Sigmoid colon (tissue), 7 donors: ENCODE data around the gene ZNF644. TPM values are rescaled to one million over a fixed set of nuclear protein-coding genes. Genes with fewer than 3 reads are reported as not detected.

Experiments used
- DNase-seq: peaks from one replicate; pipeline ENCODE4 v3.0.0-alpha.2; 2019
- H3K27ac ChIP-seq, 4 donors: fragments of 200-600 bp; sonication (generic); one replicate each; pipeline ENCODE4 v1.5.1; 2016 to 2019; ENCODE audit warnings: mild to moderate bottlenecking in 1 of 4
- H3K27me3 ChIP-seq, 3 donors: fragments of 200-600 bp; sonication (generic); one replicate each; pipeline ENCODE4 v1.5.1; 2019; ENCODE audit warnings: mild to moderate bottlenecking in 1 of 3
- H3K36me3 ChIP-seq, 4 donors: fragments of 200-600 bp; sonication (generic); one replicate each; pipeline ENCODE4 v1.5.1; 2016 to 2019
- H3K4me1 ChIP-seq, 4 donors: fragments of 200-600 bp; sonication (generic); one replicate each; pipeline ENCODE4 v1.5.1; 2017 to 2019
- H3K4me3 ChIP-seq, 4 donors: fragments of 200-600 bp; sonication (generic); one replicate each; pipeline ENCODE4 v1.5.1; 2017 to 2019; ENCODE audit warnings: mild to moderate bottlenecking in 2 of 4, moderate library complexity in 1 of 4
- H3K9me3 ChIP-seq, 4 donors: fragments of 200-600 bp in 3 of 4; sonication (generic) in 3 of 4; one replicate each; pipeline versions ENCODE4 v1.5.1 to v1.6.1; 2013 to 2019
- CTCF ChIP-seq, 4 experiments: fragments of 450-650 bp in 3 of 4; fragments of 200-600 bp in 1 of 4; IDR thresholded peaks; one replicate each; pipeline ENCODE4 v1.5.1; 2016 to 2019; ENCODE audit warnings: antibody characterized with exemption in 4 of 4, mild to moderate bottlenecking in 3 of 4, moderate library complexity in 2 of 4
- EP300 ChIP-seq, 4 donors: sonication (generic); formaldehyde crosslinking; IDR thresholded peaks; one replicate each; pipeline ENCODE4 v1.6.1; 2017; ENCODE audit warnings: antibody characterized with exemption in 4 of 4
- POLR2A ChIP-seq, 2 donors: fragments of 450-650 bp; IDR thresholded peaks; one replicate each; pipeline ENCODE4 v1.6.1; 2016; ENCODE audit warnings: antibody characterized with exemption in 2 of 2, mild to moderate bottlenecking in 2 of 2, moderate library complexity in 2 of 2
- POLR2AphosphoS5 ChIP-seq, 4 donors: sonication (generic); formaldehyde crosslinking; IDR thresholded peaks; one replicate each; pipeline ENCODE4 v1.6.1; 2017; ENCODE audit warnings: antibody characterized with exemption in 4 of 4
- WGBS, 2 donors: extraction: QIAGEN DNeasy Blood & Tissue Kit; methylation state at CpG; one replicate each; pipeline ENCODE4 v1.1.7; 2013; 5-methylcytosine and 5-hydroxymethylcytosine counted together
- intact Hi-C: fragments of 100-400 bp; cut with DNase I; formaldehyde crosslinking; loops from one replicate; pipeline ENCODE4 v1.15.1; 2023
- polyA plus RNA-seq, 3 donors: library from polyadenylated mRNA; stranded (reverse); fragments of 200-250 nt; gene quantifications; one replicate each; pipeline ENCODE4 v1.2.3, GENCODE V29; 2013
- total RNA-seq, 4 donors: library from RNA; depleted of rRNA; stranded (reverse); fragments of >200 nt; gene quantifications; one replicate each; pipeline ENCODE4 v1.1.0, GENCODE V29; 2016
- donor health status: healthy with polysubstance abuse.
- donor health status: Bipolar disorder and iron deficiency.
- donor health status: healthy.

The ZNF644 gene
- total and polyA plus RNA-seq, 7 donors, result 17.4 to 74.2 (median 55.1) TPM

GRCh38 chr1:90963236-90963635 lies 58.6 kb downstream of the ZNF644 start:
- DNase-seq, result no peak
- WGBS, 2 donors, result 97% methylated on average over 2 of the region's 2 CpGs
- Histone ChIP-seq H3K27me3 (no peaks in the 10 kb centered on the region), H3K27ac (no peak overlapping the region), H3K4me3 (no peak overlapping the region), H3K36me3 (no peaks in the 10 kb centered on the region), H3K4me1 (peaks cover 0 to 26% (median 5%) of the 10 kb centered on the region in 4 donors), H3K9me3 (no peaks in the 10 kb centered on the region)
- intact Hi-C loops, result loop anchor here (10.0 kb wide), 1 partner anchor 388 kb away; no protein-coding TSS in a partner anchor
- TF ChIP-seq EP300 (IDR thresholded peaks at IDR 0.05) (no peak), CTCF (IDR thresholded peaks at IDR 0.05) (no peak), POLR2AphosphoS5 (IDR thresholded peaks at IDR 0.05) (no peak), POLR2A (IDR thresholded peaks at IDR 0.05) (no peak)

GRCh38 chr1:90959352-90960206 lies 62.3 kb downstream of the ZNF644 start:
- WGBS, 2 donors, result 85 to 87% methylated on average over 5 of the region's 5 CpGs

GRCh38 chr1:90957497-90957896 lies 64.3 kb downstream of the ZNF644 start:
- no peaks in the 10 kb centered on the region for H3K27me3 ChIP-seq
- H3K27ac ChIP-seq, result no peak overlapping the region
- intact Hi-C loops, result no loop called here
- H3K36me3 ChIP-seq, result no peaks in the 10 kb centered on the region
- TF ChIP-seq POLR2AphosphoS5 (IDR thresholded peaks at IDR 0.05) (no peak), EP300 (IDR thresholded peaks at IDR 0.05) (no peak), POLR2A (IDR thresholded peaks at IDR 0.05) (no peak), CTCF (IDR thresholded peaks at IDR 0.05) (no peak)
- no peaks in the 10 kb centered on the region for H3K9me3 ChIP-seq
- H3K4me1 ChIP-seq, result peaks cover 0 to 14% (median under 1%) of the 10 kb centered on the region in 4 donors
- H3K4me3 ChIP-seq, result no peak overlapping the region
- DNase-seq, result no peak

More at GRCh38 chr1:90959352-90960206, 62.3 kb downstream of the ZNF644 start:
- Histone ChIP-seq H3K4me3 (no peak overlapping the region), H3K27me3 (no peaks in the 10 kb centered on the region), H3K27ac (no peak overlapping the region), H3K36me3 (no peaks in the 10 kb centered on the region), H3K9me3 (no peaks in the 10 kb centered on the region), H3K4me1 (peaks cover 0 to 26% (median 5%) of the 10 kb centered on the region in 4 donors)
- TF ChIP-seq EP300 (IDR thresholded peaks at IDR 0.05), result no peak
- TF ChIP-seq POLR2AphosphoS5 (IDR thresholded peaks at IDR 0.05), result no peak
- TF ChIP-seq CTCF (IDR thresholded peaks at IDR 0.05), result no peak
- no peak for TF ChIP-seq POLR2A (IDR thresholded peaks at IDR 0.05)
- DNase-seq, result no peak
- intact Hi-C loops, result loop anchor here (10.0 kb wide), 1 partner anchor 385 kb away; no protein-coding TSS in a partner anchor

GRCh38 chr1:90955769-90956168 lies 66.1 kb downstream of the ZNF644 start:
- 97 to 98% methylated on average over 1 of the region's 1 CpG for WGBS, 2 donors
- intact Hi-C loops, result no loop called here

More at GRCh38 chr1:90955769-90956168, 66.1 kb downstream of the ZNF644 start:
- H3K27me3 ChIP-seq, result no peaks in the 10 kb centered on the region
- TF ChIP-seq POLR2AphosphoS5 (IDR thresholded peaks at IDR 0.05) (no peak), EP300 (IDR thresholded peaks at IDR 0.05) (no peak), POLR2A (IDR thresholded peaks at IDR 0.05) (no peak), CTCF (IDR thresholded peaks at IDR 0.05) (no peak)
- H3K36me3 ChIP-seq, result no peaks in the 10 kb centered on the region
- no peak for DNase-seq
- no peak overlapping the region for H3K4me3 ChIP-seq
- H3K27ac ChIP-seq, result no peak overlapping the region
- peaks cover 0 to 14% (median 7%) of the 10 kb centered on the region in 4 donors for H3K4me1 ChIP-seq
- no peaks in the 10 kb centered on the region for H3K9me3 ChIP-seq
